Fibroblast of peridontal ligament (primary cell): Measurements from ENCODE around the gene RPL18A.

Experiments used
- DNase-seq: peaks from one replicate; pipeline ENCODE4 v3.0.0-alpha.2; 2010; ENCODE audit errors: extremely low read depth

The RPL18A gene

GRCh38 chr19:17841810-17842662 lies 17.7 kb upstream of the RPL18A start:
- peak; percentile 54 for DNase-seq

DNA sequence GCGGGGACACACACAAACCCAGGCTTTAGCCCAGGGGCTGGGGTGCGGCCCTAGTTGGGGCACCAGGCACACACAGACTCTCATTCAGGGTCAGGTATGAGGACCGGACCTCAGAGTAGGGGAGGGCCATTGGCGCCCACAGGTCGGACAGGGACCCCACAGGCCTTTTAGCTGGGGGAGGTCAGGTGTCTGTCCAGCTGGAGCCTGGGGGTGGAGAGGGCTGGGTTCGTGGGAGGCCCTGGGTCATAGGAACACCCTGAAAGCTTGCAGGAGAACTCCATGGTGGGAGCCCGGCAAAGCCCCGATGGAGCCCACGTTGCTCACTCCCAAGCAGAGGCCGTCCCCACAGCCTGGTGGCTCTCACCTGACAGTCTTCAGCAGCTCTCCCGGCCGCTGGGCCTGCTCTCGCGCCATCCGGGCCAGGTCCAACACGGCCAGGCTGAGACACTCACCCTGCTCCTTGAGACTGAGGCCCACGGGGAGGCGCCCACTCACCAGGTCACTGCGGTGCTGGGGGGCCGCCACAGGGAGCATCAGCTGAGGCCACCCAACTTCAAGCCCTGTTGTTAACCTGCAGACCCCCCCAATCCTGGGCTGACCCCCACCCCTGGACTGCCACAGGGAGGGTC lies 16.9 kb upstream of the RPL18A start:
- DNase-seq: no peak

DNA sequence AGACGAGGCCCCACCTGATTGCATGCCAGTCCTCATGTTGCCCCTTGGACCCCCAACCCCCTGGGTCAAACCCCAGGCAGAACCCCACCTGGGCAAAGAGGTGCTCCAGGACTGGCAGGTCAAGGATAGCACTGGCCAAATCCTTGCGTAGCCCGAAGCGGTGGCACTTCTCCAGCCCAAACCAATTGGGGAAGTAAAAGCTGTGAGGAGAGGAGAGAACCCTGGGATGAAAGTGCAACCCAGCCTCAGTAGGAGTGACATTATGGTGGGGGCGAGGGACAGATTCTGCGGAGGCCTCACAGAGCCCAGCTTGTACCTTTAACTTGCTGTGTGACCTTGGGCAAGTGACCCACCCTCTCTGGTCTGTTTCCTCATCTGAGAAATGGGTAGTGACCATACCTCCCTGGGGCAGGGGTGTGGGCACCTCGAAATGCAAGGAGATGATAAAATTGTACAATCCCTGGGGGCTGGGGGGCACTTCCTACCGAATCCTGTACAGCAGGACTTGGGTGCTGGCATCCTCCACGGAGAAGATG lies 16.4 kb upstream of the RPL18A start:
- no peak for DNase-seq

GRCh38 chr19:17843908-17844490 lies 15.7 kb upstream of the RPL18A start:
- no peak for DNase-seq

DNA sequence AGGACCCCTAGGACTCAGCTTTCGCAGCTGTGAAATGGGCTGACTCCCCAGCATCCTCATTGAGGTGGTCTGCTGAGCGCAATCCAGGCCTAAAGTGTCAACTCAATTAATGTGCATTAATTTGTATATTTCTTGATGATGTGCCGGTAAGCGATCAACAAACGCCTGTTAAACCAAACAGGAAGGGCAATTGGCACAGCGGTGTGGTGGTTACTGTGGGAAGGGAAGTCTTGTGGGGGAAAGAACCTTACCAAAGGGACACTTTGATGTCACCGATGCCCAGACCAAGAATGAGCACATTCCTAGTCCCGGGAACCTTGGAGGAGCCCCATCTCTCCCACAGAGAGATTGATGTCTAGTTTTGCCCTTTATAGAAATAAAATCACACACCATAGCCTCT lies 13.6 kb upstream of the RPL18A start:
- DNase-seq: no peak

- peak; percentile 65 for DNase-seq
Measured at GRCh38 chr19:17847538-17848366, 12.0 kb upstream of the RPL18A start, which contains the start of gene JAK3. Gene JAK3, minus strand, starts transcription at chr19:17847982. Its CDS starts 3,565 bp downstream, at chr19:17844417.

DNA sequence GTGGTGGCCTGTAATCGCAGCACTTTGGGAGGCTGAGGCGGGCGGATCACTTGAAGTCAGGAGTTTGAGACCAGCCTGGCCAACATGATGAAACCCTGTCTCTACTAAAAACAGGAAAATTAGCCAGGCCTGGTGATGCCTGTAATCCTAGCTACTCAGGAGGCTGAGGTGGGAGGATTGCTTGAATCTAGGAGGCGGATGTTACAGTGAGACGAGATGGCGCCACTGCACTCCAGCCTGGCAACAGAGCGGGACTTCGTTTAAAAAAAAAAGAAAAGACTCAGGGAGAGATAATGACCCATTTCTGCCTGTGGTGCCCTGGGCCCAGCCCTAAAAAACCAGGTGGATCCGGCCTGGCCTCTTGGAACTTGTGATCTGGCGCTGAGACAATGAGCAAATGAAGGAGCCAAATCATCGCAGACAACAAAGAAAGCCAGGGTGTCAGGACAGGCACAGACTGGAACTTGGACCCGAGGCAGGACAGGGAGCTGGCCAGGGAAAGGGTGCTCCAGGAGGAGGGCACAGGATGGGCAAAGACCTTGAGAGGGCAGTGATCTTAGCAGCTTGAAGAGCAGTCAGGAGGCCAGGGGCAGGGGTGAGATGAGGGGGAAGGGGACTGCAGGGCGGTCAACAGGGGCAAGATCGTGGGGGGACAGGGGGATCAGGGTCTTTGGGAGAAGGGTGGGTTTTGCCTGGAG lies 11.0 kb upstream of the RPL18A start:
- no peak for DNase-seq

DNA sequence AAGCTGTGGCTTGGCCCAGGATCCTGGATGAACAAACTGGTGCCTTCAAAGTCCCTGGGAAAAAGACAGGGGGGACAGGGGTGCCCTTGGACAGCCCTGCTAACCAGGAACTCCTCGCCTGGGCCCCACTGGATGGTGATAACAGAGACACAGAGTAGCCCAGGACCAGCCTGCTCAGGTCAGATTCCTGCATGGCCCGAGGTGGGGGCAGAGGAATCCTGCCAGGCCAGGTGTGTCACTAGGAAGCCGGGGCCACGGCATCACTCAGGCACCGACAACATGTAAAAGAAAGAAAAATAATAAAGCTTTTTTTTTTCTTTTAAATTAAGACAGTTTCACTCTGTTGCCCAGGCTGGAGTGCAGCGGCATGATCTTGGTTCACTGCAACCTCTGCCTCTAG lies 5.6 kb upstream of the RPL18A start:
- DNase-seq: no peak

GRCh38 chr19:17855280-17856152 lies 4.2 kb upstream of the RPL18A start:
- peak; percentile 57 for DNase-seq

GRCh38 chr19:17860331-17860992 lies 752 bp downstream of the RPL18A start:
- DNase-seq: no peak

- no peak for DNase-seq
Measured at GRCh38 chr19:17860993-17861360, 1.3 kb downstream of the RPL18A start.

DNA sequence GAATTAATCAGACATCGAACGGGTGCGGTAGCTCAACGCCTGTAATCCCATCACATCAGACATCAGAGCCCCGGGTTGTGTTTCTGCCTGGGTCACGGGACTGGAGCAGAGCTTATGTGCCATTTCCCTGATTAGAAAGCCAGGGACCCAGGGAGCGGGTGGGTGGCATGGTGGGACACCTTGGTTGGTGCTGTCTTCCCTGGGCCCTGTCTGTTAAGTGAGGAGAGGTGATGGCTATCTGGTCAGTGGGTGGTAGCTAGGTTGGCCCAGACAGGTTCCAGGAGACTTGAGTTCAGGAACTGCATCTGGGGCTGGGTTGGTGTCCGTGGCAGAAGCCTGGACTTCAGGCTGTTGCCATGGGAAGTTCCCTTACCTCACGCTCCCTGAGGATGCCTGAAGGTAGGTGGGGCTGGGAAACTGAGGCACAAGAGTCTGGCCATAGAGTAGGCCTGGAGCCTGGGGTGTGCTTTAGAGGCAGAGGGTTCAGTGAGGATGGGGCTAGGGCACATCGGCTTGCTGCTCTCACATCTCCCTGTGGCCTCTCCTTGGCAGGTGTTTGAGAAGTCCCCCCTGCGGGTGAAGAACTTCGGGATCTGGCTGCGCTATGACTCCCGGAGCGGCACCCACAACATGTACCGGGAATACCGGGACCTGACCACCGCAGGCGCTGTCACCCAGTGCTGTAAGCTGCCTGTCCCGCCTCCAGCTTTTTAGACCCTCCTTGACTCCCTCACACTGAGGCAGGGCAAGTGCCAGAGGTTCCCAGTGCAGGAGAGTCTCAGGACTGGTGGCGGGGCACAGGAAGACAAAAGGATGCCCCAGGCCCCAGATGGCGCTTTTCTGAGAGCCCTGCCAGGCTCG lies 2.1 kb downstream of the RPL18A start:
- no peak for DNase-seq

DNA sequence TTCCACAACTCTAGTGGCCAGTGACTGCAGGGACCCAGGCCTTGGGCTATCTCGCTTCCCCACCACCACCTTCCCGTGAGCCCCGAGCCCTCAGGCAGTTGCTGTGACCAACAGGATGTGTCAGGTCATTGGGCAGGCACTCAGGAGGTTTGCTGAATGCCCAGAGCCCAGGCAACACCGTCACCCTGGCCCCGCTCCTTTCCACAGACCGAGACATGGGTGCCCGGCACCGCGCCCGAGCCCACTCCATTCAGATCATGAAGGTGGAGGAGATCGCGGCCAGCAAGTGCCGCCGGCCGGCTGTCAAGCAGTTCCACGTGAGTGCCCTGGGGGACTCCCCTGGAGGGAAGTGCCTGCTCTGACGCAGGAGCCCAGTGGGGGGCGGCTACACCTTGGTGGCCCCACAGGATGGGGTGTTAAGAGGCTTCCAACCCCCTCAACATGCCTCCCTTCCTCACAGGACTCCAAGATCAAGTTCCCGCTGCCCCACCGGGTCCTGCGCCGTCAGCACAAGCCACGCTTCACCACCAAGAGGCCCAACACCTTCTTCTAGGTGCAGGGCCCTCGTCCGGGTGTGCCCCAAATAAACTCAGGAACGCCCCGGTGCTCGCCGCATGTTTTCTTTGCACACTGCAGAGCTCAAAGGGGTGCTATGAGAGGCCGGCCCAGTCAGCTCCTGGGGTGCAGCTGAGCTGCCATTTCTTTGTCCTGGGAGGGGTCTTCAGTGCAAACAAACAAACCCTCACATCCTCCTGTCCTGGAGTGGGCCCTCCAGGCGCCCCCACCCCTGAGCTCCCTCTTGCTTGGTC lies 3.2 kb downstream of the RPL18A start:
- no peak for DNase-seq

DNA sequence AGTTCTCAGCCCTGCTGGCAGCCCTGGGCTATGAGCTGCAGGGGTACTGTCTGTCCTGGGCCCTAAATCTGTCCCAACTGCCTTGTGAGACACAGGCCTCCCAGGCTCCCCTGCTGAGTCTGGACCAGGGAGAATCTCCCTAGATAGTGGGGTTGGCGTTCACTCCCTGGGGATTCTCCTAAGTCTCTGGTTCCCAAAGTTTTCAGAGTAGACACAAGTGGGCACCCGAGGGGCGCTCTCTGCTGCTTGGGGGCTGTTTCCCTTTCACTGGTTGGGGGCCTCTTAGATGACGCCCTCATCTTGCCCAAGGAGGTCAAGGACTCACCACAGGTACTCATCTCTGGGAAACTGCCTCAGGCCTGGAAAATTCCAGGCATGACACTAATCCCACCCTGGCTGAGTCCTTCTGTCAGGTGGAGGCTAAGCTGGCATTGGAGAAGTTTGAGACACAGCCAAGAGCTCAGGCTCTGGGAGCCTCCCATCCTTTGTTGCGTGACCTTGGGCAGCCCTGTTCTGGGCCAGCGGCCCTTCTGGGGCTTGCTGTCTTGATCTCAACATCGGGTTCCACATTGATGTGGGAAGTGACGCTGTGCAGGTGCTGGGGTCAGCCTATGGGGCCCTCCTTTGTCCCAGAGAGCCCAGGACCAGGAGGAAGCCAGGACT lies 3.9 kb downstream of the RPL18A start:
- no peak for DNase-seq

- DNase-seq: no peak
Measured at GRCh38 chr19:17865364-17866311, 5.9 kb downstream of the RPL18A start.

GRCh38 chr19:17866312-17866963 lies 6.7 kb downstream of the RPL18A start:
- DNase-seq: no peak
